HG02571 (cell line): Measurements from ENCODE around the gene S100A3.
"Not testable (repeated sequence)": the region's sequence is repeated elsewhere in the genome, so short reads cannot be mapped to it uniquely, and the experiment has no call there.

Experiments used
- ATAC-seq: cut with Tn5 transposase; IDR thresholded peaks from one replicate; pipeline ENCODE4 v1.9.1; 2021; ENCODE audit warnings: mild to moderate bottlenecking, moderate library complexity; ENCODE audit not compliant: unreplicated experiment

Gene S100A3

DNA sequence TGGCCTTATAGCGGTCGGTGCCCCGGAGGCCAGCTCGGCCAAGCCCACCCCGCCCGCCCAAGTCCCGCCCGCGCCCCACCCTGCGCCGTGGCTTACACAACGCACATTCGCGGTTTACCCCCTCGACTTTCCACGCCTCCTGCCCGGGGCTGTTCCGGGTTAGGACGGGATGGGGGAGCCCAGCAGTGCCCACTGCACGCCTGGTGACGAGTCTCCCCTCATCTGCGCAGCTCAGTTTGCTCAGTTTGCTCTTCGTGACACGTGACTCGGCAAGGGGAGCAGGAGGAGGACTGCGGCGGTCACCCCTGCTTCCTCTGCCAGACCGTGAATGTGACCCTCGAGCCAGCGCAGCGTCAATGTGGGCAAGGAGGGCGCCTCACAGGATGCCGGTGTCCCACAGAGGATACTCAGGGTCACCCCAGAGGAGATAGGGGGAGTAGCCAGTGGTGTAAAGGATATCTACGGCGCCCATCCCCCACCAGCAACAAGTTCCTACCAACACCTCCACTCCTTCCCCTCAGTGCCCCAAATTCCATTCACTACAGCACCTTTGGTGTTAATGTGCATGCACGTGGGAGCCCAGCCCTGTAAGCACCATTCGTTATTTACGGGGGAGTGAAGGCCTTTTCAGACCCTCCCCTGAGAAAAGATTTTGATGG lies 12.9 kb downstream of the S100A3 start:
- ATAC-seq, result no peak

DNA sequence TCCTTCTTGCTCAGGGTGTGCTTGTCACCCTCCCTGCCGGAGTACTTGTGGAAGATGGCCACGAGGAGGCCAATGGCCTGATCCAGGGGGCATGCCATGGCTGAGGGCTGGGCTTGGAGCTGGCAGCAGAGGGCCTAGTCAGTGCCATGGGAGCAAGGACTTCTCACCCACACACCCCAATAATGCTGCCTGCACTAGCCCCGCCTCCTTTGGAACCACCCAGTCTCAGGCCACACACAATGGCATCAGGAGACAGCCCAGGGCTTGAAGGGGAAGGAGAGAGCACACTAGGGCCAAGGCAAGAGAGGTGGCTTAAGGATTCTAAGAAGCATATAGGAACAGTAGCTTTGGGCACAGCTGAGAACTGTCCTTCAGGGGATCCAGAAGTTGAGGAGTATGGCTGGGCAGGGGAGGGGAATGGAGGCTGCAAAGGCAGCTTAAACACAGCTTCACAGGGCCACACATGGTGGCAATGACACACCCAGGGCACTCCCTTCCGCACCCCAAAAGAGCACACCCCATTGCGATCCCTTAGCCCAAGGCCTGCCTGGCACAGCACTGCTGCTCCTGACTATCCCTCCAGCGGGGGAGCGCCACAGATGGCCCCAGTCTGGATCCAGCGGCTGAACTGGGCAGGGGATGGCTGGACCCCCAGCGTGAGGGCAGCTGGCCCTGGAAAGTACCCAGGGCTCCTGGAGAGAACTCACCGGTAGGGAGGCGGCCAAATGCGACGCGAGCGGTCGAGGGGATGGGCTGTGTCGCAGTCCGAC lies 13.6 kb downstream of the S100A3 start, which contains the start of gene S100A6:
Gene S100A6, minus strand, starts transcription at position 750 of the 770 bp plus-strand sequence. Its CDS starts 652 bp downstream, at position 98.
- no peak for ATAC-seq

DNA sequence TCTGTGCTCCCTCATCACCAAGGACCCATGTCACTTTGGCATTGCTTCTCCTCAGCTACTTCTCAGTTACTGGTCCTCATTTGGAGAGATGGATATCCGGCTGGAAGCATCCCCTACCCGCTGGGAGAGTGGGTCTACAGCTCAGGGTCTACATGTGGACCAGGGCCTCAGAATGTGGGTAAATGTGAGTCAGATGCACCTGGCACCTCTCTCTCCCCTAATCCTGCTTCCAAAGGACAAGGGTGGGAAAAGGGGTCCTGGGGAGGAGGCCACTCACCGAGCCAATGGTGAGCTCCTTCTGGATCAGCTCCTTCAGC lies 14.2 kb downstream of the S100A3 start:
- no peak for ATAC-seq

DNA sequence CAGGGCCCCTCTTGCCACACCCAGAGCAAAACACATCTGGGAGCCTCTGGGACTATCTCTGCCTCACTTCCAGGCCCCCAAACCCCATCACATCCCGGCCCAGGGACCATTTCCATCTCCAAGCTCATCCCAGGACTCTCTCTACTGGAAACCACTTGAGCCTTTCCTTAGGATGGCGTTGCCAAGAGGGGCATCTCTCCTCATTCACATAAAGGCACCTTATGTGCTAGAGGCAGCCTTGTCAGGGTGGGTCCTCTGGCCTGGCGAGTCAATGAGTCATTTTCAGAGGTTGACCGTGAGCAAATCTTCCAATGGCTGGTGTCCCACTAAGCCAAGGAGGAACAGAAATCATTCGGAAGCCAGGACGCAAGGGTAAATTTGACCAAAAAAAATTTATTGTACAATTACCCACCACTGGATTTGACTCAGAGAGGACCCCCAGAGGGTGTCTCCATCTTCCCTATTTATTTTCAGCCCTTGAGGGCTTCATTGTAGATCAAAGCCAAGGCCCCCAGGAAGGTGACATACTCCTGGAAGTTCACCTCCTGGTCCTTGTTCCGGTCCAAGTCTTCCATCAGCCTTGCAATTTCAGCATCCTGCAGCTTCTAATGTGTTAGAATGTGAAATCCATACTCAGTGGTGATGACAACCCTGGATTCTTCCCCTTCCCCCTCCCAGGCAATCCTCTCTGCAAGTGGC lies 14.7 kb downstream of the S100A3 start:
- ATAC-seq, result no peak

DNA sequence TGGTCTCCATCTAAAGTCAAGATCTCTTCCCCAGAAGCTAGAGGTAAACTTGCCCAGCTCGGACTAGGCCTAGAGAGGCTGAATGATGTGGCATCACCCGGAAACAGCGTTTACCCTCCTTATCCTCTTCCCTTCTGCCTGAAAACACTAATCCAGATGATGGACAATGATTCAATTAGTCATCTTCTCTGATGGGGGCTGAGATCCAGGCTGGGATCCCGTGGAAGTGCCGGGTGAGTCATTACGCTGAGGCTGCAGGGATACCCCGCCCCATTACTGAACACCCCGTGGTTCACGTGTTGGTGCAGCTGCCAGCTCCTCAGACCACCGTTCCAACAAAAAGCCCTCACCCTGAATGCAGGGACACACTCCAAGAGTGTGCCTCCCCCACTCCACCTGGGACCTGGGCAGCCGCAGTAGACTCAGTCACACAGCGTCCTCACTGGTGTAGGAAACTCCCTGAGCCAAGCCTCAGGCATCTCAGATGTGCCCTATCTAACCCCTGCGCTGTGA lies 15.3 kb downstream of the S100A3 start:
- ATAC-seq, result no peak

DNA sequence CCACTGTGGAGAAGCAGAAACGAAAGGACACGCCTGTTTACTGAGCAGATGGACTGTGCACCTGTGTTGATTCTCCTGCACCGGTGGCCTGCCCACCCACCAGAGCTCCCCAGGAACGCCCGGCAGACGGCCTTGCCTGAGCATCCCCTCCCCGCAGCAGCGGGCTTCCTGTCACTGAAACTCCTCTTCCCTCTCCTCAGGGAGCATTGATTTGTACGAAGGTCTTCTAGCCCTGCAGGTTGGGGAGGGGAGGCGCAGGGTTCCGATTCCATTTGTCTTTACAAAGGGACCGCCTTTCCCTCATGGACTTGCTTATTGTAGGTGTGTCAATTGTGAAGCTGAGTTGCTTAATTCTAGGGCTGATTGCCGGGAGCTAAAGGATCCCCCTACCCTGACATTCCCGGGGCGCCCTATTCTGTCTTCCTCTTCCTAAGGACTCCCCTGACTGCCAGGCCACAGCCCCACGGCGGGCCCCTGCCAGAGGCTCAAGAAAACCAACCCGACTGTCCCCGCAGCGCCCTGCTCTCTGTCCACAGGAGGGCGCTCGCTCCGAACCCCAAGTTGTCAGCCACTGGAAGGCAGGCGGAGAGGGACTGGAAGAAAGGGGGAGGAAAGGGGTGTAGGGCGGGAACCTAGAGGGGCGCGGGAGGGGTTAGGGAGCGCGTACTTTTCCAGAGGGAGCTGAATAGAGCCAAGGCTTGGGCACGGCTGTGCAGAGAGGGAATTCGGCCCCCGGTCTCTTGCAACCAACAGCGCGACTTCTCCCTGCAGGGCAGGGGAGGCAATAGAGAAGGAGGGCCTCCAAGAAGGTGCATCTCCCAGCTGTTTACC lies 16.1 kb downstream of the S100A3 start:
- ATAC-seq, result no peak

DNA sequence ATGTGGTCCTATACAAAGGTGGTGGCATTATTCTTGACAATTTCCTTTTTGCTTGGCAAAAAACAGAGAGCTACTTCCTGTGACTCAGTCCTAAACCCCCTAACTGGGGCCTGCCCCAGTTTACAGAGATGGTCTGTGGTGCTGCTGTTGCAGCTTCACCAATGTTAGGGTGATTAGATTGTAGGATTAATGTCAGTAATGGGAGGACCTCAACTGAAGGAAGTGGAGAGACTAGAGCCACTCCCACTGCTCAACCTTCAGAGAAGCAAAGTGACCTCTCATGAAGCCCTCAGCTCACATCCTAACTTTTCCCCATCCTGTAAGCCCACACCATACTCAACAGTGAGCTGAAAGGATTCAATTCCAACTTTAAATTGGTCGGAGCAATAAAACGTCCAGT lies 16.9 kb downstream of the S100A3 start:
- no peak for ATAC-seq

DNA sequence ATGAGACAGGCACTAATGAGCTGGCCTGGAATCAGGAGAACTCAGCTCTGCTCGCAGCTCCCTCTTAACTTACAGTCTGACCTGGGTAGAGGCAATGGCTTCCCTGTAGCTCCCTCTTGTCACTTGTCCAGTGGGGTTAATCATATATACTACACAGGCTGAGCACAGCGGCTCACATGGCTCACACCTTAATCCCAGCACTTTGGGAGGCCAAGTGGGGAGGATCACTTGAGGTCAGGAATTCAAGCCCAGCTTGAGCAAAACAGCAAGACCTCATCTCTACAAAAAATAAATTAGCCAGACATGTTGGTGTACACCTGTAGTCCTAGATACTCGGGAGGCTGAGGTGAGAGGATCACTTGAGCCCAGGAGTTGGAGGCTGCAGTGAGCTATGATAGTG lies 17.4 kb downstream of the S100A3 start:
- ATAC-seq, result no peak

DNA sequence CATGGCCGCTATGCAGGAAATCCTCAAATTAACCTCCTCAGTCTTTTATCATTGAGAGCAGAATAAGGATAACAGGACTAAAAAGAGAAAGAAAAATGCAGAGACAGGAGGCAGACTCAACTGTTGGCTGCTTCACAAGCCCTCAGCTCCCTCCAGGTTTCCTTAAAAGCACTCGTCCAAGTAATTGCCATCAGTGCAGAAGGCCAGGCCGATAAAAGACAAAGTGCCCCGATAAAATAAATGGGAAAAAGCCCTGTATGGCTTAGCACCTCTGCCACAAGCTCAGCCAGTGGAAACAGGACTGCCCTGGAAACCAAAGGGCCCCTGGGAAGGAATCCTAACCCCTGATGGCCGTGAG lies 21.4 kb downstream of the S100A3 start:
- ATAC-seq, result no peak

DNA sequence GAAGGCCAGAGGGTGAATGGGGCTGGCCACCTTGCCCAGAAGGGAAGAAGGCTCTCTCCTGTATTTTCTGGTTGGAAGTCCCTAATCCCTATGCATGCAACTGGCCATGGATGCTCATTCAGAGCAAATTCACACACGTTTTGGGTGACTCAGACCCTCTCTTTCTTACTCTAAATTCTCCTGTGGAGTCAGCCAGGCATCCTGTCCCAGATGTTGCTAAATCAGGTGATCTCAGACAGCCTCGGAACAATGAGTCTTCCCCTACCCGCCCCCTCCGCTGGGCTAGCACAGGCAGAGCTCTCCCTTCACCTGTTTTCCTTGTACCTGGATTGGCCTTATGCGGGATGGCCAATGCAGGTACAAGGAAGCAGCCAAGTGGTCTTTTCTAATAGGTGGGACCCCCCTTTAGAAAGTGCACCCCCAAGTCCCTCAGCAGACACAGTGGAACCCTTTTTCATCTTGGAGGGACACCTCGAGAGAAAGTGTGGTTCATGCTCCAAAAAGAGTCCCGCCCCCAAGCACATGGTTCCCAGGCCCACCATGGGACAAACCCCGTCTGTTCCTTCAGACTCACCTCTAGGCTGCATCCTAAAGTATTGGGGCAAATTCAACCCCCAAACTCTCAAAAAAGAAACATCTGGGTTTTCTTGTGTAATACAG lies 21.9 kb downstream of the S100A3 start:
- no peak for ATAC-seq

DNA sequence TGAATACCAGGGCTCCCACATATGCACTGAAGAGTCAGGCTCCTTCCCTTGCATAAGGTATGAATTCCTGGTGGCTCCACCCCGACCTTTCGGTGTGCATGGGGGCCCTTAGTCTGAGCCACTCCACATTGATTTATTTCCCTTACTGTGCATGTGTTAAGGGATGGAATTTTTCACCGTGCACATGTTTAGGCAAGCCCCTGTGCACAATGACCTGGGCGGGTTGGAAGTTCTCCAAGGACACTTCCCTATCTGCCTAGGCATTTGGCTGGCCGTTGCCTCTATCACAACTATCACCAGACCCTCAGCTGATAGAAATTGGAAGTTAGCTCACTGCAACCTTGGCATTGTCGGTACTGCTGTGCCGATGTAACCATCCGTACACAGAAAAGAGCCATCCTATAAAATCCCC lies 22.9 kb downstream of the S100A3 start:
- ATAC-seq, result no peak

DNA sequence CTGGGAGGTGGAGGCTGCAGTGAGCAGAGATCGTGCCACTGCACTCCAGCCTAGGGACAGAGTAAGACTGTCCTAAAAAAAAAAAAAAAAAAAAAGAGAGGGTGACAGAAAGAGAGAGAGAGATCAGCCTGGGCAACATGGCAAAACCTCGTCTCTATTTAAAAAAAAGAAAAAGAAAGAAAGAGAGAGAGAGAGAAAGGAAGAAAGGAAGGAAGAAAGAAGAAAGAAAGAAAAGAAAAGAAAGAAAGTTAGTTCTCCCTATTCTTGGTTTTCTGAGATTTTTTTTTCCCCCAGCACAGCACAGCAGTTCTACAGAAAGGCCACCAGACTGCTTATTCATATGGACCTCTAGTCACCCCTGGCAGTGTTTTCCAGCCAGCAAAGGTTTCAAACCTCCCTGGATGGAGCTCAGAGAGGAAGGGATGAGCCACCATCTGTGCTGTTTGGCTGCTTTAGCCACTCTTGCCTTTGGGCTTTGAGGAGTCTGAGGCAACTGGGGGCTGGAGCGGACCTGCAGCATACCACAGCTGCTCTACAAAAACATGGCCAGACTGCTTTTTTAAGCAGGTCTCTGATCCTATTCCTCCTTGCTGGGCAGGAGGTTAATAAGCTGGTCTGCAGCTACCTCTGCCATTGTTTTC lies 23.9 kb downstream of the S100A3 start:
- no peak for ATAC-seq

DNA sequence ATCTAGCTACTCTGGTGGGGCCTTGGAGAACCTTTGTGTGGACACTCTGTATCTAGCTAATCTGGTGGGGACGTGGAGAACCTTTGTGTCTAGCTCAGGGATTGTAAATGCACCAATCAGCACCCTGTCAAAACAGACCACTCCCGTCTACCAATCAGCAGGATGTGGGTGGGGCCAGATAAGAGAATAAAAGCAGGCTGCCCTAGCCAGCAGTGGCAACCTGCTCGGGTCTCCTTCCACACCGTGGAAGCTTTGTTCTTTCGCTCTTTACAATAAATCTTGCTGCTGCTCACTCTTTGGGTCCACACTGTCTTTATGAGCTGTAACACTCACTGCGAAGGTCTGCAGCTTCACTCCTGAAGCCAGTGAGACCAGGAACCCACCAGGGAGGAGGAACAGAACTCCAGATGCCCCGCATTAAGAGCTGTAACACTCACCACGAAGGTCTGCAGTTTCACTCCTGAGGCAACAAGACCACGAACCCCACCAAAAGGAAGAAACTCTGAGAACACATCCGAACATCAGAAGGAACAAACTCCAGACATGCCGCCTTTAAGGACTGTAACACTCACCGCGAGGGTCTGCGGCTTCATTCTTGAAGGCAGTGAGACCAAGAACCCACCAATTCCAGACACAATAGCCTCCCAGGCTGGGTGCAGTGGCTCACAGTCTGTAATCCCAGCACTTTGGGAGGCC lies 26.6 kb downstream of the S100A3 start:
- not testable (repeated sequence) for ATAC-seq

DNA sequence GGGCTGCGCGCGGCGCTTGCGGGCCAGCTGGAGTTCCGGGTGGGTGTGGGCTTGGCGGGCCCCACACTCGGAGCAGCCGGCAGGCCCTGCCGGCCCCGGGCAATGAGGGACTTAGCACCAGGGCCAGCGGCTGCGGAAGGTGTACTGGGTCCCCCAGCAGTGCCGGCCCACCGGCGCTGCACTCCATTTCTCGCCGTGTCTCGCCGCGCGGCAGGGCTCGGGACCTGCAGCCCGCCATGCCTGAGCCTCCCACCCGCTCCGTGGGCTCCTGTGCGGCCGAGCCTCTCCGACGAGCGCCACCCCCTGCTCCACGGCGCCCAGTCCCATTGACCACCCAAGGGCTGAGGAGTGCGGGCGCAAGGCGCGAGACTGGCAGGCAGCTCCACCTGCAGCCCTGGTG lies 27.2 kb downstream of the S100A3 start:
- ATAC-seq, result not testable (repeated sequence)

DNA sequence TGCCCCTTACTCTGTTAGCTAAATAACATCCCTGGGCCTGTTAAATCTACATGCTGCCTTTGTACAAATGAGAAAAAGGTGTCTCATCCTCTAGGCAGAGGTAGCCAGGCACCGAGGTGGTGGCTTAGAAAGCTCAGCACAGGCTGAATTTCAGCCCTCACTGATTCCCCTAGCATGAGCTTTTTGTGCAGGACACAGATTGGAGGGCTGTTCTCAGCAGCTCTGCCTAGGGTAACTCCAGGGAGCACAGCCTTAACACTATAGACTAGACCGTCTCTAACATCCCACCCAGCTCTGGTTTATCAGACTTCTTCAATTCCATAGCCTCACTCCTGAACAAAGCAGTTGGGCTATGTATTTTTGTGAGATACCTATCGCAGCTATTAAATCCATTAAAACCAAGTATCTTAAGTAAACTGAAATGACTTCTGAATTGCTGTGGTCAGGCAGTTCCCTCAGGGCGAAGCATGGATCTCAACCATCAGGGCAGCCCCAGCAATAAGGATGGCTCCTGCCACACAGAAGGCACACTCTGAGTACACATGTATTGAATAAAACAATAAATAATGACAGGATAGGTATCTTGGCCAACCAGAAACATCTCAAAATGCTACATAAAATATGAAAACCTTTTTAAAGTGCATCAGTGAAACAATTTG lies 28.1 kb downstream of the S100A3 start:
- no peak for ATAC-seq

DNA sequence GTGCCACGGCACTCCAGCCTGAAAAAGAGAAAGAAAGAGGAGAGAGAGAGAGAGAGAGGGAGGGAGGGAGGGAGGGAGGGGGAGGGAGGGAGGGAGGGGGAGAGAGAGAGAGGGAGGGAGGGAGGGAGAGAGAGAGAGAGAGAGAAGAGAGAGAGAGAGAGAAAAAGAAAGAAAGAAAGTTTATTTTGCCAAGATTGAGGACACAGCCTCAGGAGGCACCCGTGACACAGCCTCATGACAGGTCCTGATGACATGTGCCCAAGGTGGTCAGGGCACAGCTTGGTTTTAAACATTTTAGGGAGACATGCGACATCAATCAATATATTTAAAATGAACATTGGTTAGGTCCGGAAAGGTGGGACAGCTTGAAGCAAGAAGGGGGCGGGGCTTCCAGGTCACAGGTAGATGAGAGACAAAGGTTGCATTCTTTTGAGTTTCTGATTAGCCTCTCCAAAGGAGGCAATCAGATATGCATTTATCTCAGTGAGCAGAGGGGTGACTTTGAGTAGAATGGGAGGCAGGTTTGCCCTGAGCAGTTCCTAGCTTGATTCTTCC lies 28.8 kb downstream of the S100A3 start:
- ATAC-seq, result not testable (repeated sequence)

DNA sequence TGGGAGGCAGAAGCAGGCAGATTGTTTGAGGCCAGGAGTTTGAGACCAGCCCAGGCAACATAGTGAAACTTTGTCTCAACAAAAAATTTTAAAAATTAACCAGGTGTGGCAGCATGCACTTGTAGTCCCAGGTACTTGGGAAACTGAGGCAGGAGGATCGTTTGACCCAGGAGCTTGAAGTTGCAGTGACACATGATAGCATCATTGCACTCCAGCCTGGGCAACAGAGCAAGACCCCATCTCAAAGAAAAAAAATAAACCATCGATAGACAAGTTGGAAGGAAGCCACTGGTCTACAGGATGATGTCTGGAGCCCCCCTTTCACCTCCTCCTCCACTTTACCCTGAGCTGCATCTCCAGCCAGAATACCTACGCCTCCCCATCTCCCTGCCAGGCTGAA lies 29.8 kb downstream of the S100A3 start:
- no peak for ATAC-seq
